Ovary (tissue), 9 donors: ENCODE measurements around the gene PLEKHA6. TPM values are rescaled to one million over a fixed set of nuclear protein-coding genes. Genes with fewer than 3 reads are reported as not detected.

ENCODE experiments used
- DNase-seq, 5 donors: peaks; one replicate each; pipeline ENCODE4 v3.0.0-alpha.2; 2019 to 2020
- H3K27ac ChIP-seq, 2 donors: fragments of 200-600 bp; one replicate each; pipeline versions ENCODE4 v1.5.1 to v1.8.0; 2019 to 2022
- H3K27me3 ChIP-seq: fragments of 200-600 bp; one replicate; pipeline ENCODE4 v1.8.0; 2022
- H3K36me3 ChIP-seq: fragments of 200-600 bp; sonication (generic); one replicate; pipeline ENCODE4 v1.5.1; 2019
- H3K4me1 ChIP-seq: one replicate; pipeline ENCODE4 v1.8.1; 2013; ENCODE audit warnings: mild to moderate bottlenecking, moderate library complexity; ENCODE audit not compliant: insufficient read depth
- H3K4me3 ChIP-seq: fragments of 200-600 bp; sonication (generic); one replicate; pipeline ENCODE4 v1.5.1; 2017
- H3K9me3 ChIP-seq, 2 donors: fragments of 200-600 bp in 1 of 2; sonication (generic) in 1 of 2; one replicate each; pipeline versions ENCODE4 v1.5.1 to v1.8.1; 2013 to 2019; ENCODE audit warnings: mild to moderate bottlenecking in 1 of 2, moderate library complexity in 1 of 2
- EP300 ChIP-seq: sonication (generic); formaldehyde crosslinking; IDR thresholded peaks from one replicate; pipeline ENCODE4 v1.6.1; 2017; ENCODE audit warnings: antibody characterized with exemption
- POLR2A ChIP-seq: fragments of 450-650 bp; IDR thresholded peaks from one replicate; pipeline ENCODE4 v1.6.1; 2017; ENCODE audit warnings: antibody characterized with exemption, mild to moderate bottlenecking, moderate library complexity
- WGBS, 3 donors: extraction: QIAGEN DNeasy Blood & Tissue Kit in 1 of 3; methylation state at CpG; one replicate each; pipeline versions ENCODE4 v1.1.5 to v1.1.7; 2013 to 2017; 5-methylcytosine and 5-hydroxymethylcytosine counted together
- intact Hi-C, 4 donors: fragments of 100-400 bp; cut with DNase I; formaldehyde crosslinking; loops; one replicate each; pipeline versions ENCODE4 v1.11.0 to v1.15.1; 2022 to 2023
- polyA plus RNA-seq, 2 donors: library from polyadenylated mRNA; stranded (reverse); fragments of 200-250 nt in 1 of 2; fragments of 350-450 nt in 1 of 2; fragmentation: Illumina TruSeq in 1 of 2; extraction: RNeasy Lipid Tissue Mini Kit (QIAGEN cat#74804) in 1 of 2; gene quantifications; one replicate each; pipeline ENCODE4 v1.2.3, GENCODE V29; 2013 to 2014
- total RNA-seq, 7 donors: library from RNA; depleted of rRNA in 2 of 7; stranded (reverse); fragments of >200 nt in 2 of 7; fragmentation: NEBNext Ultra II Directional in 3 of 7; extraction: Animal tissue kit (Norgen Biotek cat#: 25700) in 3 of 7; gene quantifications; one replicate each; pipeline versions ENCODE4 v1.1.0 to v1.2.4, GENCODE V29; 2016 to 2023
- TF ChIP-seq, protein P1 (sequence below), 3 donors: fragments of 450-650 bp in 2 of 3; fragments of 200-600 bp in 1 of 3; IDR thresholded peaks; one replicate each; pipeline versions ENCODE4 v1.5.1 to v1.8.0; 2016 to 2022; ENCODE audit warnings: antibody characterized with exemption in 3 of 3, mild to moderate bottlenecking in 1 of 3
- donor health status: DM: no; HTN: no; CAD: no; lungs with moderate emphysema.
- donor health status: DM: no; HTN: no; CAD: no.
- donor health status: Bipolar disorder and iron deficiency.
- donor health status: DM: yes; HTN: yes; CAD: no.
- donor health status: DM: no; HTN: no; CAD: no.
- donor health status: DM: yes; HTN: yes; CAD: no.

Gene PLEKHA6
- total and polyA plus RNA-seq, 9 donors: 2.3 to 20.5 (median 6.6) TPM

- TF ChIP-seq, protein P1, sequence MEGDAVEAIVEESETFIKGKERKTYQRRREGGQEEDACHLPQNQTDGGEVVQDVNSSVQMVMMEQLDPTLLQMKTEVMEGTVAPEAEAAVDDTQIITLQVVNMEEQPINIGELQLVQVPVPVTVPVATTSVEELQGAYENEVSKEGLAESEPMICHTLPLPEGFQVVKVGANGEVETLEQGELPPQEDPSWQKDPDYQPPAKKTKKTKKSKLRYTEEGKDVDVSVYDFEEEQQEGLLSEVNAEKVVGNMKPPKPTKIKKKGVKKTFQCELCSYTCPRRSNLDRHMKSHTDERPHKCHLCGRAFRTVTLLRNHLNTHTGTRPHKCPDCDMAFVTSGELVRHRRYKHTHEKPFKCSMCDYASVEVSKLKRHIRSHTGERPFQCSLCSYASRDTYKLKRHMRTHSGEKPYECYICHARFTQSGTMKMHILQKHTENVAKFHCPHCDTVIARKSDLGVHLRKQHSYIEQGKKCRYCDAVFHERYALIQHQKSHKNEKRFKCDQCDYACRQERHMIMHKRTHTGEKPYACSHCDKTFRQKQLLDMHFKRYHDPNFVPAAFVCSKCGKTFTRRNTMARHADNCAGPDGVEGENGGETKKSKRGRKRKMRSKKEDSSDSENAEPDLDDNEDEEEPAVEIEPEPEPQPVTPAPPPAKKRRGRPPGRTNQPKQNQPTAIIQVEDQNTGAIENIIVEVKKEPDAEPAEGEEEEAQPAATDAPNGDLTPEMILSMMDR (IDR thresholded peaks at IDR 0.05): no peak
- TF ChIP-seq POLR2A (no peak), EP300 (no peak)
- Histone ChIP-seq H3K36me3 (no peaks in the 10 kb centered on the region), H3K4me3 (no peak overlapping the region), H3K4me1 (peaks cover 13% of the 10 kb centered on the region), H3K9me3 (no peaks in the 10 kb centered on the region), H3K27me3 (no peaks in the 10 kb centered on the region), H3K27ac (no peak overlapping the region)
- no peak for DNase-seq
- WGBS, 3 donors: 90 to 99% (median 95%) methylated on average over 5 of the region's 5 CpGs
- intact Hi-C loops: no loop called here
Measured at GRCh38 chr1:204353213-204353910, 6.4 kb downstream of the PLEKHA6 start.

GRCh38 chr1:204350857-204351573, 8.7 kb downstream of the PLEKHA6 start:
- peaks cover 15% of the 10 kb centered on the region for H3K4me1 ChIP-seq
- intact Hi-C loops: no loop called here
- H3K27ac ChIP-seq: no peak overlapping the region
- no peaks in the 10 kb centered on the region for H3K27me3 ChIP-seq
- H3K36me3 ChIP-seq: no peaks in the 10 kb centered on the region
- WGBS, 3 donors: 21 to 30% (median 22%) methylated on average over 20 of the region's 20 CpGs
- no peak overlapping the region for H3K4me3 ChIP-seq
- H3K9me3 ChIP-seq: no peaks in the 10 kb centered on the region
- peak; percentile 85 to 95 (median 94) for DNase-seq
- TF ChIP-seq, protein P1 (IDR thresholded peaks at IDR 0.05): no peak
- TF ChIP-seq EP300 (no peak), POLR2A (no peak)

- no peaks in the 10 kb centered on the region for H3K9me3 ChIP-seq
- H3K27ac ChIP-seq: no peak overlapping the region
- TF ChIP-seq EP300 (no peak), POLR2A (no peak)
- TF ChIP-seq, protein P1 (IDR thresholded peaks at IDR 0.05): no peak
- intact Hi-C loops: no loop called here
- H3K27me3 ChIP-seq: no peaks in the 10 kb centered on the region
- WGBS, 3 donors: 40 to 47% (median 40%) methylated on average over 6 of the region's 6 CpGs
- peaks cover 15% of the 10 kb centered on the region for H3K4me1 ChIP-seq
- no peak for DNase-seq
- H3K4me3 ChIP-seq: no peak overlapping the region
- no peaks in the 10 kb centered on the region for H3K36me3 ChIP-seq
Measured at GRCh38 chr1:204350312-204350711, 9.4 kb downstream of the PLEKHA6 start.

DNA sequence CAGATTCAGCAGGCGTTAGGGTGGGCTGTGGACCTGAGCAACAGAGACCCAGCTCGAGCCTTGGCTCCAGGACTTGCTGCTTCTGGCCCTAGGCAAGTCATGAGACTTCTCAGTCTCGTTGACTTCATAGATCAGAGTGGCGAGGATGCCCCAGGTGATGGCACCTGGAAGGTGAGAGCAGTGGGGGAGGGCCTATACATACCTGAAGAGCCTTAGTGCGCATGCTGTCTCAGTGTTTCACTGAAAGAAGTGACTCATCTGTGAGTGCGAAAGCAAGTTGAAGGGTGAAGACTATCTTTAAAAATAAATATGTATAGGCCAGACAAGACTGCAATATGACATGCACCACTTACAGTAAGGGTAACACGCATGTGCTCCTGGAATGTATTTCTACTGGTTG, 10.1 kb downstream of the PLEKHA6 start:
- TF ChIP-seq POLR2A (no peak), EP300 (no peak)
- TF ChIP-seq, protein P1 (IDR thresholded peaks at IDR 0.05): no peak
- intact Hi-C loops: no loop called here
- Histone ChIP-seq H3K27me3 (no peaks in the 10 kb centered on the region), H3K9me3 (no peaks in the 10 kb centered on the region), H3K4me3 (no peak overlapping the region), H3K36me3 (no peaks in the 10 kb centered on the region), H3K27ac (no peak overlapping the region), H3K4me1 (peaks cover 15% of the 10 kb centered on the region)
- 84 to 86% (median 85%) methylated on average over 7 of the region's 7 CpGs for WGBS, 3 donors
- DNase-seq: no peak
